Neural cell (in vitro differentiated cells): Measurements from ENCODE around the gene C10orf90. TPM values are rescaled to one million over a fixed set of nuclear protein-coding genes. Genes with fewer than 3 reads are reported as not detected.

Experiments
- H2AFZ ChIP-seq: fragments of 200-600, 300-800 bp; sonication (generic), shearing (Covaris generic); 2 replicates; pipeline ENCODE4 v1.6.0; 2014; ENCODE audit warnings: low read depth, mild to moderate bottlenecking, antibody characterized with exemption, low read length, moderate library complexity
- H3F3A ChIP-seq: fragments of 200-600 bp; shearing (Covaris generic); 2 replicates; pipeline ENCODE4 v1.6.1; 2016; ENCODE audit warnings: mild to moderate bottlenecking, moderate library complexity, mixed read lengths, antibody characterized with exemption, low read length; ENCODE audit not compliant: insufficient read depth, poor library complexity, severe bottlenecking
- H3K27ac ChIP-seq: fragments of 200-600, 300-800 bp; sonication (generic), shearing (Covaris generic); 2 replicates; pipeline ENCODE4 v1.5.1; 2014; ENCODE audit warnings: mild to moderate bottlenecking, low read length, moderate library complexity
- H3K27me3 ChIP-seq: fragments of 300-800, 200-600 bp; sonication (generic), shearing (Covaris generic); 2 replicates; pipeline ENCODE4 v1.6.0; 2014; ENCODE audit warnings: mild to moderate bottlenecking, low read depth, low read length, moderate library complexity; ENCODE audit not compliant: insufficient read depth
- H3K36me3 ChIP-seq: fragments of 300-800, 200-600 bp; sonication (generic), shearing (Covaris generic); 2 replicates; pipeline ENCODE4 v1.5.1; 2014; ENCODE audit warnings: mild to moderate bottlenecking, antibody characterized with exemption, low read length, moderate library complexity; ENCODE audit not compliant: insufficient read depth
- H3K4me2 ChIP-seq: fragments of 300-800, 200-600 bp; sonication (generic), shearing (Covaris generic); 2 replicates; pipeline ENCODE4 v1.6.0; 2014; ENCODE audit warnings: mild to moderate bottlenecking, low read length
- H3K4me3 ChIP-seq: fragments of 300-800, 200-600 bp; sonication (generic), shearing (Covaris generic); 2 replicates; pipeline ENCODE4 v1.5.1; 2014; ENCODE audit warnings: mild to moderate bottlenecking, low read length, moderate library complexity
- H3K79me2 ChIP-seq: fragments of 200-600 bp; shearing (Covaris generic); replicated peaks from 2 replicates; pipeline ENCODE4 v1.6.0; 2014; ENCODE audit warnings: mild to moderate bottlenecking, low read length, moderate library complexity; ENCODE audit not compliant: insufficient read depth
- H3K9ac ChIP-seq: fragments of 300-800, 200-600 bp; sonication (generic), shearing (Covaris generic); 2 replicates; pipeline ENCODE4 v1.6.1; 2016; ENCODE audit warnings: mild to moderate bottlenecking, low read length, mixed read lengths
- H3K9me2 ChIP-seq: fragments of 200-600 bp; shearing (Covaris generic); 2 replicates; pipeline ENCODE4 v1.6.1; 2016; ENCODE audit warnings: mild to moderate bottlenecking, low read length, mixed read lengths; ENCODE audit not compliant: insufficient read depth
- H3K9me3 ChIP-seq: fragments of 200-600, 300-800 bp; sonication (generic), shearing (Covaris generic); 2 replicates; pipeline ENCODE4 v1.6.1; 2016; ENCODE audit warnings: mild to moderate bottlenecking, mixed run types, low read length, moderate library complexity, mixed read lengths
- H4K20me1 ChIP-seq: fragments of 200-600 bp; shearing (Covaris generic); 2 replicates; pipeline ENCODE4 v1.6.1; 2016; ENCODE audit warnings: mild to moderate bottlenecking, mixed run types; ENCODE audit not compliant: insufficient read depth
- EP300 ChIP-seq: fragments of 450-650 bp; conservative IDR thresholded peaks from 2 replicates; pipeline ENCODE4 v1.6.1; 2014; ENCODE audit warnings: antibody characterized with exemption, mild to moderate bottlenecking, moderate library complexity; ENCODE audit not compliant: poor library complexity, severe bottlenecking
- EZH2 ChIP-seq: fragments of 200-600, 300-800 bp; shearing (Covaris generic), sonication (generic); IDR thresholded peaks from 2 replicates; pipeline ENCODE4 v1.6.1; 2014; ENCODE audit warnings: antibody characterized with exemption, low read length, borderline replicate concordance, mild to moderate bottlenecking; ENCODE audit not compliant: insufficient read depth, poor library complexity, severe bottlenecking
- MXI1 ChIP-seq: fragments of 450-650 bp; conservative IDR thresholded peaks from 2 replicates; pipeline ENCODE4 v1.6.1; 2014; ENCODE audit warnings: antibody characterized with exemption, mild to moderate bottlenecking; ENCODE audit not compliant: poor library complexity, severe bottlenecking
- POLR2AphosphoS5 ChIP-seq: IDR thresholded peaks from 2 replicates; pipeline ENCODE4 v1.6.1; 2012
- RAD21 ChIP-seq: fragments of 450-650 bp; conservative IDR thresholded peaks from 2 replicates; pipeline ENCODE4 v1.6.1; 2014; ENCODE audit warnings: antibody characterized with exemption, mild to moderate bottlenecking, moderate library complexity
- SMC3 ChIP-seq: fragments of 450-650 bp; conservative IDR thresholded peaks from 2 replicates; pipeline ENCODE4 v1.6.1; 2014; ENCODE audit warnings: antibody characterized with exemption, mild to moderate bottlenecking, moderate library complexity; ENCODE audit not compliant: poor library complexity
- TAF1 ChIP-seq: IDR thresholded peaks from 2 replicates; pipeline ENCODE4 v1.6.1; 2012; ENCODE audit warnings: low read depth
- polyA plus RNA-seq: library from polyadenylated mRNA; depleted of rRNA; stranded (reverse); fragments of >200 nt; gene quantifications from 2 replicates; pipeline ENCODE4 v1.2.3, GENCODE V29; 2014
- TF ChIP-seq, protein P1 (sequence below): IDR thresholded peaks from 2 replicates; pipeline ENCODE4 v1.6.1; 2012; ENCODE audit warnings: borderline replicate concordance
- TF ChIP-seq, protein P2 (sequence below): fragments of 450-650 bp; IDR thresholded peaks from 2 replicates; pipeline ENCODE4 v1.5.1; 2014; ENCODE audit warnings: antibody characterized with exemption, mild to moderate bottlenecking, moderate library complexity; ENCODE audit not compliant: poor library complexity, severe bottlenecking

Gene C10orf90
- polyA plus RNA-seq, 1 donor from 2014 or later, result not detected

DNA sequence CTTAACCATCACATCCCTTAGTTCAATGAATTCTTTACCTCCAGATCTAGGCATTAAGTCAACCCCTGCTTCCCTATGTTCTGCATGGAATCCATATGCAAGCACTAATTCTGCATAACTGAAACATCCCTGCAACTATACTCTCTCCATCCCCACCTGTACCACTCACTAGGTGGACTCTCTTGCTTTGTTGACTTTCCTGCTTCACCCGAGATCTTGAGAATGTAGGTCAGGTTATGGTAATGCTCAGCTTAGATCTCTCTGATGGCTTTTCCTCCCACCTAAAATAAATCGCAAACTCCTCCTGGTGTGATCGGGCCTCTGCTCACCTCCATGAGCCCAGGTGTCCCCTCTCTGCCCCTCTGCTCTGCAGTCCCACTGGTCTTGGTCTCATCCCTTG is 189.8 kb downstream of the C10orf90 start:
- Histone ChIP-seq H3K9ac (no peak overlapping the region), H3K4me3 (no peak overlapping the region), H3K9me2 (no peaks in the 10 kb centered on the region), H3K9me3 (no peaks in the 10 kb centered on the region), H4K20me1 (no peaks in the 10 kb centered on the region), H3K27me3 (no peaks in the 10 kb centered on the region), H3K27ac (no peak overlapping the region), H3F3A (no peaks in the 10 kb centered on the region), H3K79me2 (no peaks in the 10 kb centered on the region), H3K4me2 (no peak overlapping the region), H2AFZ (no peak overlapping the region), H3K36me3 (no peaks in the 10 kb centered on the region)
- TF ChIP-seq, protein P1, sequence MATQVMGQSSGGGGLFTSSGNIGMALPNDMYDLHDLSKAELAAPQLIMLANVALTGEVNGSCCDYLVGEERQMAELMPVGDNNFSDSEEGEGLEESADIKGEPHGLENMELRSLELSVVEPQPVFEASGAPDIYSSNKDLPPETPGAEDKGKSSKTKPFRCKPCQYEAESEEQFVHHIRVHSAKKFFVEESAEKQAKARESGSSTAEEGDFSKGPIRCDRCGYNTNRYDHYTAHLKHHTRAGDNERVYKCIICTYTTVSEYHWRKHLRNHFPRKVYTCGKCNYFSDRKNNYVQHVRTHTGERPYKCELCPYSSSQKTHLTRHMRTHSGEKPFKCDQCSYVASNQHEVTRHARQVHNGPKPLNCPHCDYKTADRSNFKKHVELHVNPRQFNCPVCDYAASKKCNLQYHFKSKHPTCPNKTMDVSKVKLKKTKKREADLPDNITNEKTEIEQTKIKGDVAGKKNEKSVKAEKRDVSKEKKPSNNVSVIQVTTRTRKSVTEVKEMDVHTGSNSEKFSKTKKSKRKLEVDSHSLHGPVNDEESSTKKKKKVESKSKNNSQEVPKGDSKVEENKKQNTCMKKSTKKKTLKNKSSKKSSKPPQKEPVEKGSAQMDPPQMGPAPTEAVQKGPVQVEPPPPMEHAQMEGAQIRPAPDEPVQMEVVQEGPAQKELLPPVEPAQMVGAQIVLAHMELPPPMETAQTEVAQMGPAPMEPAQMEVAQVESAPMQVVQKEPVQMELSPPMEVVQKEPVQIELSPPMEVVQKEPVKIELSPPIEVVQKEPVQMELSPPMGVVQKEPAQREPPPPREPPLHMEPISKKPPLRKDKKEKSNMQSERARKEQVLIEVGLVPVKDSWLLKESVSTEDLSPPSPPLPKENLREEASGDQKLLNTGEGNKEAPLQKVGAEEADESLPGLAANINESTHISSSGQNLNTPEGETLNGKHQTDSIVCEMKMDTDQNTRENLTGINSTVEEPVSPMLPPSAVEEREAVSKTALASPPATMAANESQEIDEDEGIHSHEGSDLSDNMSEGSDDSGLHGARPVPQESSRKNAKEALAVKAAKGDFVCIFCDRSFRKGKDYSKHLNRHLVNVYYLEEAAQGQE, result no peak
- TF ChIP-seq MXI1 (no peak), EZH2 (no peak), POLR2AphosphoS5 (no peak), RAD21 (no peak), TAF1 (no peak), SMC3 (no peak), EP300 (no peak)
- TF ChIP-seq, protein P2, sequence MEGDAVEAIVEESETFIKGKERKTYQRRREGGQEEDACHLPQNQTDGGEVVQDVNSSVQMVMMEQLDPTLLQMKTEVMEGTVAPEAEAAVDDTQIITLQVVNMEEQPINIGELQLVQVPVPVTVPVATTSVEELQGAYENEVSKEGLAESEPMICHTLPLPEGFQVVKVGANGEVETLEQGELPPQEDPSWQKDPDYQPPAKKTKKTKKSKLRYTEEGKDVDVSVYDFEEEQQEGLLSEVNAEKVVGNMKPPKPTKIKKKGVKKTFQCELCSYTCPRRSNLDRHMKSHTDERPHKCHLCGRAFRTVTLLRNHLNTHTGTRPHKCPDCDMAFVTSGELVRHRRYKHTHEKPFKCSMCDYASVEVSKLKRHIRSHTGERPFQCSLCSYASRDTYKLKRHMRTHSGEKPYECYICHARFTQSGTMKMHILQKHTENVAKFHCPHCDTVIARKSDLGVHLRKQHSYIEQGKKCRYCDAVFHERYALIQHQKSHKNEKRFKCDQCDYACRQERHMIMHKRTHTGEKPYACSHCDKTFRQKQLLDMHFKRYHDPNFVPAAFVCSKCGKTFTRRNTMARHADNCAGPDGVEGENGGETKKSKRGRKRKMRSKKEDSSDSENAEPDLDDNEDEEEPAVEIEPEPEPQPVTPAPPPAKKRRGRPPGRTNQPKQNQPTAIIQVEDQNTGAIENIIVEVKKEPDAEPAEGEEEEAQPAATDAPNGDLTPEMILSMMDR, result no peak

DNA sequence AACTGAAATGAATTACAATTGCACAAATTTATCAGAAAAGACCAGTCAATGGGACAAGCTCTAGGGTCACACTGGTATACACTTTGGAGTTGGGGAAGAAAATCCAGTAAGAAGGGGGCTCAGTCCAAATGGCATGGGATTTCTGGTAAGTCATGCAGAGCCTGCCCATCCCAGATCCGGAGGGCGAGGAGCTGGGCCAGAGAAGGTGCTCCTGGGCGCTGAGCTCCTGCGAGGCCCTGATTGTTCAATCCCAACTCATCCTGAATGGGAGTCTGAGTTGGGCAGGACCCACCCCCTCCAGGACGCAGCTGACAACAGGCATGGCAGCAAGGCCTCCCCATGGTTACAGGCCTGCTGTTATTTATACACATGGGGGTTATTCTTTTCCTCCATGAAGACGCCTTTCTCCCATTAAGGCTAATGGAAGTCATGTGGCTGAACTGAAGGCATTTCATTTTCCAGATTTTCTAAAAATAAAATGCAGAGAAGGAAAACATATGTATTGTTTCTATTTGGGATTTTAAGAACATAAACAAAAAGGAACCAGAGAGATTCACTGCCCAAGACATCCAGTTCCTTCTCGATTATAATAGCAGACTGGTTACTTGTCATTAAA is 191.1 kb downstream of the C10orf90 start:
- no peak overlapping the region for H3K9ac ChIP-seq
- no peak overlapping the region for H3K4me2 ChIP-seq
- no peaks in the 10 kb centered on the region for H3F3A ChIP-seq
- no peak overlapping the region for H3K27ac ChIP-seq
- H3K79me2 ChIP-seq, result no peaks in the 10 kb centered on the region
- H3K4me3 ChIP-seq, result no peak overlapping the region
- no peaks in the 10 kb centered on the region for H3K9me3 ChIP-seq
- TF ChIP-seq RAD21 (no peak), EP300 (no peak), SMC3 (no peak), MXI1 (no peak), POLR2AphosphoS5 (no peak), EZH2 (no peak), TAF1 (no peak)
- TF ChIP-seq, protein P2, result no peak
- TF ChIP-seq, protein P1, result no peak
- no peaks in the 10 kb centered on the region for H3K36me3 ChIP-seq
- no peak overlapping the region for H2AFZ ChIP-seq
- H3K9me2 ChIP-seq, result no peaks in the 10 kb centered on the region
- H3K27me3 ChIP-seq, result no peaks in the 10 kb centered on the region
- no peaks in the 10 kb centered on the region for H4K20me1 ChIP-seq
